HG02943 (cell line): ENCODE measurements around the gene MR1.

Experiments
- ATAC-seq: cut with Tn5 transposase; IDR thresholded peaks from one replicate; pipeline ENCODE4 v1.9.1; 2021; ENCODE audit warnings: mild to moderate bottlenecking, low read depth, moderate library complexity; ENCODE audit not compliant: unreplicated experiment

The MR1 gene

DNA sequence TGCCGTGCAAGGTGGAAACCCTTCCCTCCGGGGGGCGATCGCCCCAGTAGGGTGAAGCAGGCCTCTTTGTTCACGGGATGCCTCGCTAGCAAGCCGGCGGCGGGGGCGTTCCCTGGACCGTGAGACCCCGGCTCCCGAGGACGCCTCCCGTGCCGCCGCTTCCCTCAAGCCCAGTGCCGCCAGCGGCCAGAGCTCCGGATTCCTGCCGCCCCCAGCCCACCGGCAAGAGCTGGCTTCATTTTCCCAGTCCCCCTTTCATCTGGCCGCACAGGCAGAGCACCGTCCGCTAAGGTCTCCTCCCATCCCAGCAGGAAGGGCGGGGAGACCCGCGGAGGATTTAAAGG, 71.0 kb downstream of the MR1 start:
- ATAC-seq: peak; percentile 13

- peak; percentile 67 for ATAC-seq
Observed at GRCh38 chr1:181105134-181106021, 71.6 kb downstream of the MR1 start.

DNA sequence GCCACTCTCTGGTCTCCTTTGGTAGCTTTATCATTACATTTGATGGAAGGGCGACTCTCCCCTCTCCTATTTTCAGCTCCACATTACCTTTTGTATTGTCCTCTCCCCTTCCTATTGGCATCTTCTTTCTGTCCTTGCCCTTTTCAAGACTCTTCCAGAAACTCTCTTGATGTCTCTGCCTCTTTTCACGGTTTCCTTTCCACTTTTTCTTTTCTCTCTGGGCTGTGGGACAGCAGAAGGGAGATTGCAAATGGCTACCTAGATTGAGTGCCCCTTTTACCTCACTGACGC, 72.2 kb downstream of the MR1 start:
- ATAC-seq: no peak

DNA sequence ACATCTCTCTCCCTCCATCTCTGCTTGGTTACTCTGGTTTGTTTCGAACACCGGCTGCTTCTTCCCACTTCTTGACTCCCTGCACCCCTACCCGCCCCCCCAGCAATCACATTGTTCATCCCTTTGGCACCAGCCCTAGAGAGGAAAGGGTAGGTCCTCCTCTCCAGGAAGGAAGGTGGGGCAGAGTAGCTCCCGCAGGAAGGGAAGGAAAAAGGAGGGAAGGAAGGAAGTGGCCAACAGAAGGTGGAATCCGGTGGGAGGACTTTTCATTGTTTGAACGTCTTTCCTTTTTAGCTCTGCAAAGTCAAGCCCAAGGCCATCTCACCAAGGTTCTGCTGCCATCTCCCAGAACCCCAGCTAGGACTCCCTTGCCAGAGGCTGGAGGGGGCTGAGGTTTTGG, 72.7 kb downstream of the MR1 start:
- ATAC-seq: no peak

DNA sequence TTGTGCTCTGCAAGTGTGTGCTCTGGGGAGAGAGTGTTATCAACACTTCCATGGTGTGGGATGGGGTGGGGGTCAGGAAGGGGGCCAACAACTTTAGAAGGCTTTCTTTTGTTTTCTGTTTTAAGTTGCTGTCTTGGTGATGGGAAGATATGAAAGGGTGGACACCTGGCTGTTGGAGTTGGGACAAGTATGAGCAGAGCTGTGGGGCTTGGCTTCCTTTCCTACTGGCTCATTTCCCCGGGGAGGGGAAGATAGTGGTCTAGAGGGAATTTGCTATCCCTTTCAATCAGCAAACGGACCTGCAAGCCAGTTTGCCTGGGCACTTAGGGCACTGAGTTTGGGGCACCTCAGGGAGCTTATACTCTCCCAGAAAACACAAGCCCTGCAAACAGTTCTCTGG, 73.9 kb downstream of the MR1 start:
- no peak for ATAC-seq

- no peak for ATAC-seq
Observed at GRCh38 chr1:181108304-181108867, 74.6 kb downstream of the MR1 start.

DNA sequence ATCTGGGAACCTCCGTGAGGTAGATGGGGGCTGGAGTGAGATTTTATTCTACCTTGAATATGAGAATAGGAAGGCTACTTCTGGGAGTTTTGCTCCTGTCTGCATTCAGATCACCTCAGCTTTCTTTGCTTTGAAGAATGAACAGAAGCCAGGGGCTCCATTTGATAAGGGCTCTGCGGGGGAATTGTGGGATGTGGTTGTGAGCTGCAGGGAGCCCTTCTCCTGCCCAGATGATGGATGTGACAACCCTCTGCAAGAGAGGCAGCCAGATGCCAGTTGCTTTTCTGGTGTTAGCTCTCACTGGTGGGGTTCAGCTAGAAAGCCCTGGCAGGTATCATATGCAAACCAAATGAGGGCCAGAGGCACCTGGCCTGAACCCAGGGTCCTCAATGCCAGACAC, 76.2 kb downstream of the MR1 start:
- ATAC-seq: no peak
